ENCODE data around the gene CRB1. TPM values are rescaled to one million over a fixed set of nuclear protein-coding genes. Genes with fewer than 3 reads are reported as not detected.
"Not testable (repeated sequence)": the region's sequence is repeated elsewhere in the genome, so short reads cannot be mapped to it uniquely, and the experiment has no call there.

Gene CRB1
- polyA plus RNA-seq, 1 donor, result 0.22 TPM

GRCh38 chr1:197402189-197402588 lies 134.1 kb downstream of the CRB1 start:
- no peak for DNase-seq

GRCh38 chr1:197404774-197405173 lies 136.7 kb downstream of the CRB1 start:
- not testable (repeated sequence) for DNase-seq

GRCh38 chr1:197405614-197406013 lies 137.6 kb downstream of the CRB1 start:
- DNase-seq, result not testable (repeated sequence)

DNA sequence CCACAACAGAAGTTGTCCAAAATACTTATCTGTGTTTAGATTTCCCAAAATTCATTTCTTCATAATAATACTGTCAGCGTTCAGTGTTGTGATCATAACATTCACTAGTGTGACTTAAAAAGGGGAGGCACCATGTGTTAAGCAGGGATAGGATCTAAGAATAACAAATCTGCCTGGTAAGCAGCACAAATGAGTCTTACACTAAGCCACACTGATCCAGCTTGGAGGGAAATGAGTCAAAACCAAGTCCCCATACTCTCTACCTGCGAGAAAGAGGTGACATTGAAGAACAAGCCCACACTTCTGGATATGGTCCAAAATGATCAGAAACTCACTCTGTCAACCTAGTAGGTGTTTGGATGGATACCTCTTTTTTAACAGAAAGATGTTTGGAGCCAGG lies 145.5 kb downstream of the CRB1 start:
- no peak for DNase-seq

DNA sequence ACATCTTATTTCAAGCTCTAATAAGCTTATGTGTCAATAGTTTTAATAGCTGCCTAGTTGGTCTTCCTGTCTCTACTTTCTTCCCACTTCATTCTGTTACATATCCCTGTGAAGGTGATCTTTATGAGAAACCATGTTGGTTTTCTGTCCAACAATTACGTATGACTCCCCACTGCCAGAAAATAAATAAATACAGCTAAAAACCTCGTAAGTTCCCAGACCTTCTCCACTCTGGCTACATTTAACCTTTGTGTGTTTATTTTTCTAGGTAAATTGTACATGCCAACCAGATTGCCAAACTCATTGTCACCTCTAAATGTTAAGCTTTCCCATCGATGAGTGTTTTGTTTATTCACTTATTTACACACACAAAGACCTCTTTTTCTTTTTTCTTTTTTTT lies 147.2 kb downstream of the CRB1 start:
- DNase-seq, result no peak

DNA sequence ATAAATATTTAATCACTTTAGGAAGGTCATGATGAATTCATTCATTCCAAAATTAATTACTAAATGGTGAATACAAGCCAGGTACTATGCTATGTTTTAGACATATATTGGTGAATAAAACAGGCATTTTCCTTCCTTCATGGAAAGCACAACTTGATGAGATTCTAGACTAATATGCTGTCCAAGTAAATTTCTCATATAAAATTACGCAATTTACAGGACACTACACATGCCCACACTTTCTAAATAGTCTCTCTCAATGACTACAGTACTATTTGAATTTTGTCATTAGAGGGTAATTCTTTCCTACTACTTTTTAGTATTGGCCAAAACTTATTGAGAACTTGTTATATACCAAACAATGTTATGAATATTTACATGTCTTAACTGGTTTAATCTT lies 150.6 kb downstream of the CRB1 start:
- no peak for DNase-seq

DNA sequence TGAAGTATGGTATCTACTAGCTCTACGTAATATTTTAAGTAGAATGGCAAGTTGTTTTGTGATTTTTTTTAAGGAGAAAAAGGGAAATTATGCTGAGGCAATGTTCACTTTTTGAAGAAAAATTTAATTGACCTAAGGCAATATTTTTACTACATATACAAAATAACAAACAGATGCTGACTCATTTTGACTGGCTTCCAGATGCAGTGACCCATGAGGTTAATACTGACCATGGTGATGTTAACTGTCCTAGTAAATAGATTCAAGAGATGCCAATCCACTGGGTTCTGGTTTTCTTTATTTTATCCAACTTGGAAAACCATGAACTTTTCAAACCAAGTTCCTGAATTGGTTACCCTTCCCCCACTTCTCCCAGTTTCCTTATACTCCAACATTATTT lies 154.9 kb downstream of the CRB1 start:
- no peak for DNase-seq

DNA sequence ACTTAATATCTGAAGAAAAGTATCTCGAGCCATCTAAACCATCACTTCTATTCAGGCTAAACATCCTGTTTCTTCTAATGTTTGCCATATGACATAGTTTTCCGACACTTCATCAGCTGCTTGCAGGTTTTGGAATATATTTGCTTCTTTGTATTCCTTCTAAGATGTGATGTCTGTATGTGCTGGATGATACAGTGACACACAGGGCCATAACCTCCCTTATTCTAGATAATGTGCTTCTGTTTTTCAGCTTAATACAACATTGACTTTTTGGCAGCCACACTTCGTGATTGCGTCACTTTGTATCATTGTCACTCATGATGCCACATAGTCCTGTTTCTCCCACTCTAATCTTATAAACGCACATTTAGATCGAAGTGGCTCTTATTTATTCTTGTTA lies 156.3 kb downstream of the CRB1 start:
- no peak for DNase-seq

GRCh38 chr1:197429372-197429771 lies 161.3 kb downstream of the CRB1 start:
- DNase-seq, result no peak

- DNase-seq, result no peak
Measured at GRCh38 chr1:197435224-197435623, 167.2 kb downstream of the CRB1 start.

- DNase-seq, result no peak
Measured at GRCh38 chr1:197437601-197438000, 169.5 kb downstream of the CRB1 start.

DNA sequence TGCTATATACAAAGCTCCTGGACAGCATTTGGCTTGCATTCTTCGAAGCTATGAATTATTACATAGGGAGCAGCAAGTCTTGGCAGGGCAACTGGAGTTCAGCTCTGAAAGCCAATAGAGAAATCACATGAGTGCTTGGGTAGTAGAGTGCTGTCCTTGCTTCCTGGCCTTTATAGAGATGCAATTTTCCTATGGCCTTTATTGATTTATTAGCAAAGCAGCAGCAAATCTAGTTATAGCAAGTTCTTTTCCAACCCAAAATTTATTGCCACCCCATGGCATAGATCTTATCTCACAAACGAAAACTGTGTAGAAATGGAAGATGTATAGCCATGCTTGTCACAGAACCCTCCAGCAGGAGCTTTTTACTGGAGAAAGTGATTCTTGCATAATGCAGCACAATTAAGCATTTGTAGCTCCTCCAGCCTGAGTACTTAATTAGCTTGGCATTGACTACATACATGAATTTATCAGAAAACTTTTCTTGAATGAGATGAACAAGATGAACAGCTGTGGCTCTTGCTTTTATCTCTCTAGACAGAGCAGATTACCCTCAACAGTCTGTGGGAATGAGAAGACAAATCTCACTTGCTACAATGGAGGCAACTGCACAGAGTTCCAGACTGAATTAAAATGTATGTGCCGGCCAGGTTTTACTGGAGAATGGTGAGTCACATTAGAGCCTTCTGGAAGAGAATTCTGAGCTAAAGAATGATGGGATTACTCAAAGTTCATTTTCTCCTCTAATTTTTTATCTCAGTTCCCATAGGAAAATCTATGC lies 170.1 kb downstream of the CRB1 start:
- no peak for DNase-seq

GRCh38 chr1:197439708-197440280 lies 171.7 kb downstream of the CRB1 start:
- no peak for DNase-seq

DNA sequence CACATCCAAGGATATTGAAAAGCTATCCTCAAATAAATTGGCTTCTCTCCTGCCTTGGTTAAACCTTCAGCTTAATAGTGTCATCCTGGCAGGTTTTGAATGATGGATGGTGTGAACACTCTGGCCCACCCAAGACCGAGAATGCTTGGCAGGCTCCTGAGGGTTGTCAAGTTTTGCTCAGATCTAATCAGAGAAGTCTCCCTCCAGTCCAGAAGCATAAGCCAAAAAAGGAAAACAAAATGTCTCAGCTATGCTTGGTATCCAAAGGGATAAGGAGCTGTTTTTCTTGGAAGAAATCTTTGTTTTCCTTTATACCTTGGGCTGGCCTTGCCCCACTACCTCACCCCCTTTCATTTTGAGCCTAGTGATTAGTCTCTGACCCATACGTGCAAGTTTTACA lies 172.7 kb downstream of the CRB1 start:
- DNase-seq, result no peak

GRCh38 chr1:197441999-197442414 lies 174.0 kb downstream of the CRB1 start:
- no peak for DNase-seq

DNA sequence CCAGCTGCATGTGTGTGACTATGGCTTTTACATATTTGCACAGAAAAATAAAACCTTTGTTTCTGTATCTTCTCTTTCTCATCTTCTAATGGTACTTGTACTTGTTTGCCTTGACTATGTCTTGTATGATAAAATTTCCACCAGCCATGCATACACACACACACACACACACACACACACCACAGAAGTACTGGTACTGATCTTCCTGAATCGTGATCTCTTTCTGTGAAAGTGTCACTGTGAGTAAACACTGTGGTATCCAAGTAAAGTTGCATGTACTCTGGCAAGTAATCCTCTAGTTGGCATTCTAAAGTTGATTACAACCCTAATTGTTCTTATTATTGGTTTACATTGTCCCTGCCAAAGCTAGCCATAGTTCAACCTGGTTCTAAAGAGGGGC lies 176.7 kb downstream of the CRB1 start:
- no peak for DNase-seq

- no peak for DNase-seq
Measured at GRCh38 chr1:197448121-197448779, 180.2 kb downstream of the CRB1 start.

- DNase-seq, result no peak
Measured at GRCh38 chr1:197451381-197451780, 183.3 kb downstream of the CRB1 start.

- DNase-seq, result no peak
Measured at GRCh38 chr1:197453376-197454058, 185.5 kb downstream of the CRB1 start.

GRCh38 chr1:197462539-197462938 lies 194.5 kb downstream of the CRB1 start:
- no peak for DNase-seq

- no peak for DNase-seq
Measured at GRCh38 chr1:197463142-197463541, 195.1 kb downstream of the CRB1 start.

DNA sequence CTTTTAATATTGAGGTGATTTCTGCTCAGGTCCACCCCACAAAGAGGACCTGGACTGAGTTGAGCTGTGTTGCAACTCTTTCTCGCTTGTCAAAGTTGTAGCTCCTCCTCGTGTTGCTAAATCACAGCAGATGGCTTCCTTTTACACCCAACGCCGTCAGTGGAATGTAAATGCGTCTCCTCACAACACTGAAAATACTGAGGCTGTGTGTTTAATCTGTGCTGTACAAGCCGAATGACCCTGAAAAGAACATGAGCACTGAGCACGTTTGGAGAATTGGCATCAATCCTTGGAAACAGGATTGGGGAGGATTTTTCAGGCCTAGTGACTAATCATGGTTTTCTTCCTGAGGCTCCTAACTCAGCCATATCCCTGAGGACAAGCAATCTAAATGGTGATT lies 196.0 kb downstream of the CRB1 start:
- DNase-seq, result peak; percentile 77
